ENCODE measurements around the gene PIN4. TPM values are rescaled to one million over a fixed set of nuclear protein-coding genes. Genes with fewer than 3 reads are reported as not detected.

Gene PIN4
- total and polyA plus RNA-seq, 10 of the 15 experiments (the other 5 are each of a cell fraction or from before 2014, with no cell fraction given), result 8.2 to 53.6 (median 33.9) TPM

GRCh38 chrX:72159769-72160168, 21.8 kb upstream of the PIN4 start:
- FAIRE-seq, result no peak

More at GRCh38 chrX:72159769-72160168, 21.8 kb upstream of the PIN4 start:
- Histone ChIP-seq H3K4me1 (ENCODE audit: control insufficient read depth, insufficient read depth, low read length) (no peaks in the 10 kb centered on the region), H3K27me3 (replicated peaks in 1 of 2; ENCODE audit: control insufficient read depth in 2 of 2, insufficient read depth in 2 of 2, low read length in 1 of 2) (no peaks in the 10 kb centered on the region), H3K79me2 (ENCODE audit: control insufficient read depth, insufficient read depth, low read length) (no peaks in the 10 kb centered on the region), H2AFZ (ENCODE audit: control insufficient read depth, low read depth, low read length) (no peak overlapping the region), H3K9me3 (replicated peaks; ENCODE audit: control insufficient read depth, insufficient read depth, low read length) (no peaks in the 10 kb centered on the region; the same call in 2 of the 3 replicates), H3K27ac (ENCODE audit: control insufficient read depth, insufficient read depth) (no peak overlapping the region), H3K4me3 (no peak overlapping the region), H3K4me2 (ENCODE audit: control insufficient read depth, insufficient read depth) (no peak overlapping the region), H3K9ac (ENCODE audit: control insufficient read depth, insufficient read depth, low read length) (no peak overlapping the region), H4K20me1 (ENCODE audit: control insufficient read depth, insufficient read depth) (no peaks in the 10 kb centered on the region), H3K36me3 (ENCODE audit: control insufficient read depth in 2 of 2, insufficient read depth in 2 of 2, low read length in 1 of 2) (no peaks in the 10 kb centered on the region)
- in situ Hi-C loops (cut with MboI), result no loop called here
- WGBS (ENCODE audit: insufficient coverage, insufficient replicate concordance, low lambda C conversion rate, missing lambda C conversion rate), result 63% methylated on average over 10 of the region's 10 CpGs
- no TSS peak for BruUV-seq (replicated peaks)
- RAD21 ChIA-PET (ENCODE audit: unreplicated experiment), result no interaction called here
- ATAC-seq, result no peak
- intact Hi-C loops (cut with micrococcal nuclease; ENCODE audit: unreplicated experiment), result no loop called here
- SMC1A ChIA-PET (ENCODE audit: uncharacterized antibody, unreplicated experiment), result no interaction called here
- DNase-seq (ENCODE audit: low read depth, low spot score), result no peak
- CTCF ChIA-PET, result no interaction called here
- POLR2A ChIA-PET, result no interaction called here
- no peak for TF ChIP-seq MYC (IDR thresholded peaks at IDR 0.05; ENCODE audit: insufficient read depth, insufficient read length, insufficient replicate concordance, low read length, severe bottlenecking)
- no peak for TF ChIP-seq MAX (IDR thresholded peaks at IDR 0.05; ENCODE audit: low read depth, low read length)
- no peak for TF ChIP-seq KDM1A (IDR thresholded peaks at IDR 0.05; ENCODE audit: borderline replicate concordance)
- no peak for TF ChIP-seq ZSCAN29 (IDR thresholded peaks at IDR 0.05)
- no peak for TF ChIP-seq BHLHE40 (IDR thresholded peaks at IDR 0.05; ENCODE audit: borderline replicate concordance in 1 of 2, low read depth in 2 of 2, low read length in 1 of 2)
- no peak for TF ChIP-seq YY1 (IDR thresholded peaks at IDR 0.05; ENCODE audit: low read depth, low read length)
- no peak for TF ChIP-seq ELK1 (IDR thresholded peaks at IDR 0.05; ENCODE audit: low read depth, low read length)
- no peak for TF ChIP-seq RUNX3 (IDR thresholded peaks at IDR 0.05; ENCODE audit: low read length)
- TF ChIP-seq IRF3 (IDR thresholded peaks at IDR 0.05), result no peak
- TF ChIP-seq MEF2A (IDR thresholded peaks at IDR 0.05; ENCODE audit: insufficient read depth, low read depth, low read length), result no peak
- TF ChIP-seq RELA (IDR thresholded peaks at IDR 0.05; ENCODE audit: borderline replicate concordance, partially characterized antibody), result no peak
- no peak for TF ChIP-seq POLR2AphosphoS2 (IDR thresholded peaks at IDR 0.05; ENCODE audit: low read depth, low read length)
- TF ChIP-seq ZBTB11 (CRISPR knock-in tag; IDR thresholded peaks at IDR 0.05), result no peak
- no peak for TF ChIP-seq FOXM1 (IDR thresholded peaks at IDR 0.05; ENCODE audit: low read depth, low read length)
- no peak for TF ChIP-seq SUPT20H (IDR thresholded peaks at IDR 0.05; ENCODE audit: borderline replicate concordance, control insufficient read depth, low read depth, low read length)
- no peak for TF ChIP-seq TARDBP (IDR thresholded peaks at IDR 0.05; ENCODE audit: borderline replicate concordance)
- no peak for TF ChIP-seq ESRRA (IDR thresholded peaks at IDR 0.05; ENCODE audit: low read length)
- no peak for TF ChIP-seq ATF7 (IDR thresholded peaks at IDR 0.05; ENCODE audit: low read depth)
- TF ChIP-seq USF1 (IDR thresholded peaks at IDR 0.05; ENCODE audit: borderline replicate concordance, extremely low read length, insufficient read depth, low read depth, low read length), result no peak

Measured in GM12878 (cell line).